Measurements from ENCODE around the gene COL4A5. TPM values are rescaled to one million over a fixed set of nuclear protein-coding genes. Genes with fewer than 3 reads are reported as not detected.

The COL4A5 gene
- total and polyA plus RNA-seq, 4 donors = 0.63 to 10.3 (median 1.2) TPM

- TF ChIP-seq MAX (IDR thresholded peaks at IDR 0.05) (no peak), FOXA1 (IDR thresholded peaks at IDR 0.05) (no peak), RAD21 (IDR thresholded peaks at IDR 0.05) (no peak), GABPA (IDR thresholded peaks at IDR 0.05 in 1 of 2, conservative IDR thresholded peaks at IDR 0.05 in 1 of 2) (no peak)
Measured at GRCh38 chrX:108397627-108398391, 41.8 kb upstream of the COL4A5 start (continued).

DNA sequence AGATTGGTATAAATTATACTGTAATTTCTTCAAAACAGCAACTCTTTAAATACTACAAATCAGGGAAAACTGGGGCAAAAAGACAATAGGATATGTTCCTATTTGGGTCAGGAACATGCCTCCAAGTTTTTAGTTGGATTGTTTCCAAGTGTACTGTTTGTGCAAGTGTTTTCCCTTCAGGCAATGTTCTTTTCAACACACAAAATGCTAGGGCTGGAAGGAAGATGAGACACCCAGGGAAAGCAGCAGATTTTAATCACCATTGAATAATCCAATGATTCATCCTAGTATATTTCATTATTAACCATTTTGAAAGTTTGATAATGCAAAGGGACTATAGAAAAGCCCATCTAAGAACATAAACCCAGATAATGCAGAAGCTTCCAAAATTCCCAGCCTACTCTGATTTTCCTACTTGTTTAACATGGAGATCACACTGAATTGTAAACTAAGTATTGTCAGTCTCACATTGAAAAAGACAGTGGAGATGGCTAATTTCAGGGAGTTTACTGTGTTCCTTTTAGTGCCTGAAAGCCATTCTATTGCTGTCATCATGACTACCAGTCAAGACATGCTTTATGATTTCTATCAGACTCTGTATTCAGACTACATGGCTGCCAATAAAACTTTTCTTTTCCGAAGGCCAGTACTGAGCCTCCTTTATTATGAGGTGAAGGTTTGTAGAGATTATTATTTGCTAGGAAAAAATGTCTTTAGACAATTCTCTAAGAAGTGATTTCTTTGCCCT lies 40.0 kb upstream of the COL4A5 start:
- Histone ChIP-seq H3K4me1 (ENCODE audit: control insufficient read depth in 4 of 4, insufficient read depth in 4 of 4, low read length in 3 of 4) (no peaks in the 10 kb centered on the region), H3K9me3 (ENCODE audit: control insufficient read depth in 4 of 4, low read length in 3 of 4) (no peaks in the 10 kb centered on the region), H3K27me3 (ENCODE audit: control insufficient read depth in 4 of 4, insufficient read depth in 4 of 4, low read length in 3 of 4) (no peaks in the 10 kb centered on the region), H3K27ac (ENCODE audit: low read depth in 1 of 2, low read length in 2 of 2) (no peak overlapping the region), H3K9ac (ENCODE audit: low read depth in 1 of 2, low read length in 2 of 2) (no peak overlapping the region), H3K36me3 (ENCODE audit: control insufficient read depth in 4 of 4, insufficient read depth in 3 of 4, low read depth in 1 of 4, low read length in 3 of 4) (no peaks in the 10 kb centered on the region), H3K4me3 (ENCODE audit: low read depth in 1 of 3, low read length in 3 of 3) (no peak overlapping the region)
- 74% methylated on average over 1 of the region's 1 CpG for WGBS
- no peak for DNase-seq (ENCODE audit: low spot score)
- no peak for TF ChIP-seq SP1 (IDR thresholded peaks at IDR 0.05)
- no peak for TF ChIP-seq TAF1 (conservative IDR thresholded peaks at IDR 0.05)
- no peak for TF ChIP-seq HNF4G (IDR thresholded peaks at IDR 0.05)
- no peak for TF ChIP-seq GABPA (IDR thresholded peaks at IDR 0.05 in 1 of 2, conservative IDR thresholded peaks at IDR 0.05 in 1 of 2)
- no peak for TF ChIP-seq HNF4A (conservative IDR thresholded peaks at IDR 0.05)
- TF ChIP-seq, protein P1, sequence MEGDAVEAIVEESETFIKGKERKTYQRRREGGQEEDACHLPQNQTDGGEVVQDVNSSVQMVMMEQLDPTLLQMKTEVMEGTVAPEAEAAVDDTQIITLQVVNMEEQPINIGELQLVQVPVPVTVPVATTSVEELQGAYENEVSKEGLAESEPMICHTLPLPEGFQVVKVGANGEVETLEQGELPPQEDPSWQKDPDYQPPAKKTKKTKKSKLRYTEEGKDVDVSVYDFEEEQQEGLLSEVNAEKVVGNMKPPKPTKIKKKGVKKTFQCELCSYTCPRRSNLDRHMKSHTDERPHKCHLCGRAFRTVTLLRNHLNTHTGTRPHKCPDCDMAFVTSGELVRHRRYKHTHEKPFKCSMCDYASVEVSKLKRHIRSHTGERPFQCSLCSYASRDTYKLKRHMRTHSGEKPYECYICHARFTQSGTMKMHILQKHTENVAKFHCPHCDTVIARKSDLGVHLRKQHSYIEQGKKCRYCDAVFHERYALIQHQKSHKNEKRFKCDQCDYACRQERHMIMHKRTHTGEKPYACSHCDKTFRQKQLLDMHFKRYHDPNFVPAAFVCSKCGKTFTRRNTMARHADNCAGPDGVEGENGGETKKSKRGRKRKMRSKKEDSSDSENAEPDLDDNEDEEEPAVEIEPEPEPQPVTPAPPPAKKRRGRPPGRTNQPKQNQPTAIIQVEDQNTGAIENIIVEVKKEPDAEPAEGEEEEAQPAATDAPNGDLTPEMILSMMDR (IDR thresholded peaks at IDR 0.05; ENCODE audit: low read depth, low read length, missing input control) = no peak
- TF ChIP-seq RXRA (IDR thresholded peaks at IDR 0.05) = no peak
- TF ChIP-seq, protein P2, sequence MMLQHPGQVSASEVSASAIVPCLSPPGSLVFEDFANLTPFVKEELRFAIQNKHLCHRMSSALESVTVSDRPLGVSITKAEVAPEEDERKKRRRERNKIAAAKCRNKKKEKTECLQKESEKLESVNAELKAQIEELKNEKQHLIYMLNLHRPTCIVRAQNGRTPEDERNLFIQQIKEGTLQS (IDR thresholded peaks at IDR 0.05) = no peak
- TF ChIP-seq EGR1 (IDR thresholded peaks at IDR 0.05; ENCODE audit: low read depth in 2 of 2) = no peak
- no peak for TF ChIP-seq MAX (IDR thresholded peaks at IDR 0.05)
- TF ChIP-seq FOXA2 (IDR thresholded peaks at IDR 0.05) = no peak

DNA sequence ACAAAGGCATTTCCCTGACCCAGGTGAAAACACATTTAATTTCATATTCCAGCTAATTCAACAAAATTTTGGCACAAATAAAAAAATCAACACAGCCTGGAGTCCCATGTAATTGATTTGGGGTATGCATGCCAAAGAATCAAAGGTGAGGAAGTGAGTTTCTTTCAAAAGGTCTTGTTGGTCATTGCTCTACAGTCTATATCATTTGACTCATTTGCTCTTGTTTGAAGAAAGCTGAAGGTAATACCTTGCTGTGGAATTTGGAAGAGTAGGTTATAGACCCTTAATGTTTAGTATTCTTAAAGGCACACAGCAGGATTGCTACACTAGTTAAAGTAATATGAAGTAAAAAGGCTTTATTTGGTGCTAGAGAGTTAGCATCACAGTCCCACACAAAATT lies 26.9 kb upstream of the COL4A5 start:
- no peak for DNase-seq (ENCODE audit: low spot score)
- Histone ChIP-seq H3K4me3 (ENCODE audit: low read depth in 1 of 3, low read length in 3 of 3) (no peak overlapping the region), H3K9ac (ENCODE audit: low read depth in 1 of 2, low read length in 2 of 2) (no peak overlapping the region), H3K27me3 (ENCODE audit: control insufficient read depth in 4 of 4, insufficient read depth in 4 of 4, low read length in 3 of 4) (no peaks in the 10 kb centered on the region), H3K9me3 (ENCODE audit: control insufficient read depth in 4 of 4, low read length in 3 of 4) (no peaks in the 10 kb centered on the region), H3K36me3 (ENCODE audit: control insufficient read depth in 4 of 4, insufficient read depth in 3 of 4, low read depth in 1 of 4, low read length in 3 of 4) (no peaks in the 10 kb centered on the region), H3K4me1 (ENCODE audit: control insufficient read depth in 4 of 4, insufficient read depth in 4 of 4, low read length in 3 of 4) (peaks cover 0 to 3% (median 0%) of the 10 kb centered on the region in 4 donors), H3K27ac (ENCODE audit: low read depth in 1 of 2, low read length in 2 of 2) (no peak overlapping the region)
- TF ChIP-seq RAD21 (IDR thresholded peaks at IDR 0.05) (no peak), JUND (IDR thresholded peaks at IDR 0.05) (no peak), EGR1 (IDR thresholded peaks at IDR 0.05; ENCODE audit: low read depth in 2 of 2) (no peak), SP1 (IDR thresholded peaks at IDR 0.05) (no peak), GABPA (IDR thresholded peaks at IDR 0.05 in 1 of 2, conservative IDR thresholded peaks at IDR 0.05 in 1 of 2) (no peak), FOXA2 (IDR thresholded peaks at IDR 0.05) (no peak), YY1 (IDR thresholded peaks at IDR 0.05) (no peak), RXRA (IDR thresholded peaks at IDR 0.05) (no peak), MAX (IDR thresholded peaks at IDR 0.05) (no peak), TAF1 (conservative IDR thresholded peaks at IDR 0.05) (no peak), REST (IDR thresholded peaks at IDR 0.05) (no peak), HNF4A (conservative IDR thresholded peaks at IDR 0.05) (no peak), HNF4G (IDR thresholded peaks at IDR 0.05) (no peak), NR2F2 (IDR thresholded peaks at IDR 0.05) (no peak), FOXA1 (IDR thresholded peaks at IDR 0.05) (no peak)
- TF ChIP-seq, protein P2 (IDR thresholded peaks at IDR 0.05) = no peak
- TF ChIP-seq, protein P3, sequence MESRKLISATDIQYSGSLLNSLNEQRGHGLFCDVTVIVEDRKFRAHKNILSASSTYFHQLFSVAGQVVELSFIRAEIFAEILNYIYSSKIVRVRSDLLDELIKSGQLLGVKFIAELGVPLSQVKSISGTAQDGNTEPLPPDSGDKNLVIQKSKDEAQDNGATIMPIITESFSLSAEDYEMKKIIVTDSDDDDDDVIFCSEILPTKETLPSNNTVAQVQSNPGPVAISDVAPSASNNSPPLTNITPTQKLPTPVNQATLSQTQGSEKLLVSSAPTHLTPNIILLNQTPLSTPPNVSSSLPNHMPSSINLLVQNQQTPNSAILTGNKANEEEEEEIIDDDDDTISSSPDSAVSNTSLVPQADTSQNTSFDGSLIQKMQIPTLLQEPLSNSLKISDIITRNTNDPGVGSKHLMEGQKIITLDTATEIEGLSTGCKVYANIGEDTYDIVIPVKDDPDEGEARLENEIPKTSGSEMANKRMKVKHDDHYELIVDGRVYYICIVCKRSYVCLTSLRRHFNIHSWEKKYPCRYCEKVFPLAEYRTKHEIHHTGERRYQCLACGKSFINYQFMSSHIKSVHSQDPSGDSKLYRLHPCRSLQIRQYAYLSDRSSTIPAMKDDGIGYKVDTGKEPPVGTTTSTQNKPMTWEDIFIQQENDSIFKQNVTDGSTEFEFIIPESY (IDR thresholded peaks at IDR 0.05) = no peak
